Mesendoderm (in vitro differentiated cells): ENCODE measurements around the gene MTTP. TPM values are rescaled to one million over a fixed set of nuclear protein-coding genes. Genes with fewer than 3 reads are reported as not detected.
"Not testable (repeated sequence)": the region's sequence is repeated elsewhere in the genome, so short reads cannot be mapped to it uniquely, and the experiment has no call there.

Experiments
- DNase-seq: peaks from one replicate; pipeline ENCODE4 v3.0.0; 2013
- H2AK5ac ChIP-seq: 2 replicates; pipeline ENCODE4 v1.6.1; 2013; ENCODE audit warnings: low read length, inconsistent platforms
- H2BK120ac ChIP-seq: 2 replicates; pipeline ENCODE4 v1.6.1; 2013; ENCODE audit warnings: low read depth, mild to moderate bottlenecking, low read length, moderate library complexity, mixed read lengths
- H2BK15ac ChIP-seq: replicated peaks from 2 replicates; pipeline ENCODE4 v1.6.1; 2013; ENCODE audit warnings: low read depth, mild to moderate bottlenecking, moderate library complexity
- H2BK5ac ChIP-seq: 2 replicates; pipeline ENCODE4 v1.6.1; 2013; ENCODE audit warnings: low read length, inconsistent platforms
- H3K18ac ChIP-seq: 2 replicates; pipeline ENCODE4 v1.6.1; 2013; ENCODE audit warnings: mild to moderate bottlenecking, low read length, mixed read lengths
- H3K23ac ChIP-seq: one replicate; pipeline ENCODE4 v1.6.1; 2013; ENCODE audit warnings: low read length
- H3K27ac ChIP-seq: 2 replicates; pipeline ENCODE4 v1.5.1; 2013; ENCODE audit warnings: low read depth, mild to moderate bottlenecking, inconsistent platforms, low read length, moderate library complexity
- H3K27me3 ChIP-seq: 2 replicates; pipeline ENCODE4 v1.6.1; 2013; ENCODE audit warnings: low read length, control low read depth, mild to moderate bottlenecking, inconsistent platforms; ENCODE audit not compliant: insufficient read depth, poor library complexity
- H3K36me3 ChIP-seq: 2 replicates; pipeline ENCODE4 v1.6.1; 2013; ENCODE audit warnings: low read length, inconsistent platforms; ENCODE audit not compliant: control insufficient read depth, insufficient read depth
- H3K4ac ChIP-seq: one replicate; pipeline ENCODE4 v1.6.1; 2013; ENCODE audit warnings: low read depth, mild to moderate bottlenecking, low read length, moderate library complexity
- H3K4me1 ChIP-seq: 2 replicates; pipeline ENCODE4 v1.6.1; 2013; ENCODE audit warnings: low read depth, low read length, inconsistent platforms; ENCODE audit not compliant: control insufficient read depth
- H3K4me2 ChIP-seq: 2 replicates; pipeline ENCODE4 v1.6.1; 2013; ENCODE audit warnings: low read length
- H3K4me3 ChIP-seq: 2 replicates; pipeline ENCODE4 v1.5.1; 2013; ENCODE audit warnings: mild to moderate bottlenecking, low read length
- H3K56ac ChIP-seq: one replicate; pipeline ENCODE4 v1.6.1; 2013; ENCODE audit warnings: low read length
- H3K79me1 ChIP-seq: 2 replicates; pipeline ENCODE4 v1.6.1; 2013; ENCODE audit warnings: low read length, inconsistent platforms
- H3K79me2 ChIP-seq: 2 replicates; pipeline ENCODE4 v1.6.1; 2013; ENCODE audit warnings: mild to moderate bottlenecking, low read length; ENCODE audit not compliant: control insufficient read depth, insufficient read depth
- H3K9ac ChIP-seq: 2 replicates; pipeline ENCODE4 v1.6.1; 2013; ENCODE audit warnings: low read length, inconsistent platforms
- H4K5ac ChIP-seq: one replicate; pipeline ENCODE4 v1.6.1; 2013; ENCODE audit warnings: low read length
- H4K8ac ChIP-seq: one replicate; pipeline ENCODE4 v1.6.1; 2013; ENCODE audit warnings: low read depth, mild to moderate bottlenecking, control low read depth, low read length, moderate library complexity
- WGBS: extraction: QIAGEN DNeasy Blood & Tissue Kit; methylation state at CpG from one replicate; pipeline ENCODE4 v1.1.7; 2013; ENCODE audit warnings: low lambda C conversion rate, missing lambda C conversion rate; ENCODE audit not compliant: insufficient coverage; ENCODE audit errors: extremely low coverage; 5-methylcytosine and 5-hydroxymethylcytosine counted together
- polyA plus RNA-seq, 2 experiments: library from polyadenylated mRNA; stranded (reverse); fragments of 200-250 nt; gene quantifications; one replicate each; pipeline ENCODE4 v1.2.3, GENCODE V29; 2013

Gene MTTP
- polyA plus RNA-seq (2013, experiment 1 of 2), result 0.11 TPM
- polyA plus RNA-seq (2013, experiment 2 of 2), result 0.13 TPM

GRCh38 chr4:99574530-99575324 is at the start of gene MTTP:
Gene MTTP, plus strand, starts transcription at chr4:99574824. Its CDS starts 86 bp downstream, at chr4:99574910.
- H3K79me2 ChIP-seq, result no peaks in the 10 kb centered on the region
- DNase-seq, result no peak
- WGBS, result no CpG with 5 or more reads among the region's 3 CpGs

GRCh38 chr4:99529228-99529627 is 45.4 kb upstream of the MTTP start:
- H4K5ac ChIP-seq, result no peak overlapping the region
- no peak overlapping the region for H3K4me2 ChIP-seq
- H2AK5ac ChIP-seq, result no peak overlapping the region
- H2BK5ac ChIP-seq, result no peak overlapping the region
- H3K4ac ChIP-seq, result no peak overlapping the region
- H3K79me1 ChIP-seq, result no peaks in the 10 kb centered on the region
- H3K4me1 ChIP-seq, result no peaks in the 10 kb centered on the region
- no peak overlapping the region for H3K23ac ChIP-seq
- H3K27me3 ChIP-seq, result no peaks in the 10 kb centered on the region
- H3K79me2 ChIP-seq, result no peaks in the 10 kb centered on the region
- no peak overlapping the region for H3K9ac ChIP-seq
- peak; percentile 8 for DNase-seq
- no peak overlapping the region for H3K4me3 ChIP-seq
- H4K8ac ChIP-seq, result no peak overlapping the region
- no peaks in the 10 kb centered on the region for H3K36me3 ChIP-seq
- H3K56ac ChIP-seq, result no peak overlapping the region
- no peak overlapping the region for H3K18ac ChIP-seq
- H2BK120ac ChIP-seq, result no peak overlapping the region
- no peak overlapping the region for H2BK15ac ChIP-seq
- H3K27ac ChIP-seq, result no peak overlapping the region

More at GRCh38 chr4:99574530-99575324, at the start of gene MTTP:
- no peak within 1 kb of the TSS for H2BK120ac ChIP-seq
- H3K4me1 ChIP-seq, result no peaks in the 10 kb centered on the region
- H3K18ac ChIP-seq, result no peak within 1 kb of the TSS
- H3K27me3 ChIP-seq, result no peaks in the 10 kb centered on the region
- H3K56ac ChIP-seq, result peak within 1 kb of the TSS; percentile 19
- no peak within 1 kb of the TSS for H3K27ac ChIP-seq
- no peak within 1 kb of the TSS for H4K8ac ChIP-seq
- no peaks in the 10 kb centered on the region for H3K79me1 ChIP-seq
- no peak within 1 kb of the TSS for H3K23ac ChIP-seq
- no peak within 1 kb of the TSS for H2BK5ac ChIP-seq
- H3K36me3 ChIP-seq, result no peaks in the 10 kb centered on the region
- H2AK5ac ChIP-seq, result no peak within 1 kb of the TSS
- no peak within 1 kb of the TSS for H2BK15ac ChIP-seq
- no peak within 1 kb of the TSS for H3K4me3 ChIP-seq
- no peak within 1 kb of the TSS for H3K9ac ChIP-seq
- no peak within 1 kb of the TSS for H4K5ac ChIP-seq
- no peak within 1 kb of the TSS for H3K4ac ChIP-seq
- H3K4me2 ChIP-seq, result no peak within 1 kb of the TSS

GRCh38 chr4:99529956-99530355 is 44.7 kb upstream of the MTTP start:
- Histone ChIP-seq H3K27ac (no peak overlapping the region), H3K4me1 (no peaks in the 10 kb centered on the region), H4K5ac (no peak overlapping the region), H2BK5ac (no peak overlapping the region), H4K8ac (no peak overlapping the region), H3K79me2 (no peaks in the 10 kb centered on the region), H3K4me2 (no peak overlapping the region), H3K23ac (no peak overlapping the region), H3K79me1 (no peaks in the 10 kb centered on the region), H3K36me3 (no peaks in the 10 kb centered on the region), H3K56ac (no peak overlapping the region), H3K4me3 (no peak overlapping the region), H3K4ac (no peak overlapping the region), H2AK5ac (no peak overlapping the region), H3K27me3 (no peaks in the 10 kb centered on the region), H2BK120ac (no peak overlapping the region), H2BK15ac (no peak overlapping the region), H3K18ac (no peak overlapping the region), H3K9ac (no peak overlapping the region)
- WGBS, result 100% methylated on average over 2 of the region's 3 CpGs
- DNase-seq, result no peak

GRCh38 chr4:99534699-99535098 is 39.9 kb upstream of the MTTP start:
- H3K27ac ChIP-seq, H3K79me1 ChIP-seq, H3K27me3 ChIP-seq, H3K4me1 ChIP-seq, H4K8ac ChIP-seq, H3K4me3 ChIP-seq, H3K56ac ChIP-seq, H3K18ac ChIP-seq, H3K79me2 ChIP-seq, H3K4ac ChIP-seq, H4K5ac ChIP-seq, H3K36me3 ChIP-seq, H3K23ac ChIP-seq, H2AK5ac ChIP-seq, DNase-seq, H2BK5ac ChIP-seq, H3K4me2 ChIP-seq, H2BK15ac ChIP-seq, H2BK120ac ChIP-seq, H3K9ac ChIP-seq: not testable (repeated sequence)
- no CpG with 5 or more reads among the region's 3 CpGs for WGBS

GRCh38 chr4:99536271-99536670 is 38.4 kb upstream of the MTTP start:
- H3K27me3 ChIP-seq, result no peaks in the 10 kb centered on the region
- no peak overlapping the region for H2BK120ac ChIP-seq
- no peaks in the 10 kb centered on the region for H3K79me1 ChIP-seq
- no peak overlapping the region for H3K4me2 ChIP-seq
- no peaks in the 10 kb centered on the region for H3K4me1 ChIP-seq
- no peak overlapping the region for H3K9ac ChIP-seq
- no peak overlapping the region for H4K5ac ChIP-seq
- WGBS, result no CpG with 5 or more reads among the region's 2 CpGs
- H3K56ac ChIP-seq, result no peak overlapping the region
- no peaks in the 10 kb centered on the region for H3K36me3 ChIP-seq
- no peak overlapping the region for H3K4me3 ChIP-seq
- no peak for DNase-seq
- H2BK15ac ChIP-seq, result no peak overlapping the region
- no peak overlapping the region for H2BK5ac ChIP-seq
- H3K4ac ChIP-seq, result no peak overlapping the region
- H3K23ac ChIP-seq, result no peak overlapping the region
- no peak overlapping the region for H3K18ac ChIP-seq
- H3K27ac ChIP-seq, result no peak overlapping the region
- H2AK5ac ChIP-seq, result no peak overlapping the region
- H4K8ac ChIP-seq, result no peak overlapping the region
- no peaks in the 10 kb centered on the region for H3K79me2 ChIP-seq

- H3K4me2 ChIP-seq, result no peak overlapping the region
- no peak for DNase-seq
- no peak overlapping the region for H3K9ac ChIP-seq
- H3K79me2 ChIP-seq, result no peaks in the 10 kb centered on the region
- H3K18ac ChIP-seq, result no peak overlapping the region
- H3K79me1 ChIP-seq, result no peaks in the 10 kb centered on the region
- H2BK5ac ChIP-seq, result no peak overlapping the region
- H3K4ac ChIP-seq, result no peak overlapping the region
- H4K5ac ChIP-seq, result no peak overlapping the region
- H2AK5ac ChIP-seq, result no peak overlapping the region
- no peak overlapping the region for H3K4me3 ChIP-seq
- no peak overlapping the region for H2BK120ac ChIP-seq
- no peaks in the 10 kb centered on the region for H3K4me1 ChIP-seq
- H3K36me3 ChIP-seq, result no peaks in the 10 kb centered on the region
- no peak overlapping the region for H3K23ac ChIP-seq
- no peak overlapping the region for H3K56ac ChIP-seq
- H2BK15ac ChIP-seq, result no peak overlapping the region
- no peak overlapping the region for H4K8ac ChIP-seq
- H3K27ac ChIP-seq, result no peak overlapping the region
- WGBS, result no CpG with 5 or more reads among the region's 2 CpGs
- H3K27me3 ChIP-seq, result no peaks in the 10 kb centered on the region
Observed at GRCh38 chr4:99536848-99537247, 37.8 kb upstream of the MTTP start.
